Activated CD4-positive, alpha-beta T cell treated with anti-CD3 and anti-CD28 coated beads for 36 hours (primary cell): ENCODE results near the gene TDRD9. TPM values are rescaled to one million over a fixed set of nuclear protein-coding genes. Genes with fewer than 3 reads are reported as not detected.
"Not testable (repeated sequence)": the region's sequence is repeated elsewhere in the genome, so short reads cannot be mapped to it uniquely, and the experiment has no call there.

Experiments
- ATAC-seq: fragments of 200-7000 bp; cut with Tn5 transposase; one replicate; pipeline ENCODE4 v1.10.0; 2021; ENCODE audit warnings: mild to moderate bottlenecking, moderate library complexity
- CTCF ChIA-PET: fragments of 350-600 bp; sonication (Branson Sonifier 250); formaldehyde crosslinking; loops from one replicate; lab custom pipeline; 2021; ENCODE audit warnings: antibody characterized with exemption; lab: Charles Lee
- POLR2A ChIA-PET: fragments of 350-600 bp; sonication (Branson Sonifier 250); formaldehyde crosslinking; loops from one replicate; lab custom pipeline; 2021; ENCODE audit warnings: antibody characterized with exemption, inconsistent platforms; lab: Charles Lee
- DNase-seq: peaks from one replicate; pipeline ENCODE4 v3.0.0-alpha.2; 2020
- H3K27ac Mint-ChIP-seq: one replicate; pipeline ENCODE4 v1.8.0; 2021; ENCODE audit warnings: mixed read lengths
- H3K27me3 Mint-ChIP-seq: one replicate; pipeline ENCODE4 v1.8.0; 2021; ENCODE audit warnings: mixed read lengths
- H3K36me3 Mint-ChIP-seq: one replicate; pipeline ENCODE4 v1.8.0; 2021; ENCODE audit warnings: low read depth, mixed read lengths
- H3K4me1 Mint-ChIP-seq: one replicate; pipeline ENCODE4 v1.8.0; 2021; ENCODE audit warnings: mixed read lengths
- H3K4me3 Mint-ChIP-seq: one replicate; pipeline ENCODE4 v1.8.0; 2021; ENCODE audit warnings: mild to moderate bottlenecking, moderate library complexity, mixed read lengths
- H3K9me3 Mint-ChIP-seq: one replicate; pipeline ENCODE4 v1.8.0; 2021; ENCODE audit warnings: low read depth, mixed read lengths
- intact Hi-C, 2 experiments: fragments of 100-400 bp; cut with DNase I in 1 of 2; cut with micrococcal nuclease in 1 of 2; formaldehyde crosslinking; loops; one replicate each; pipeline versions ENCODE4 v1.14.2 to v1.15.1; 2022 to 2024; cut with DNase I, micrococcal nuclease
- total RNA-seq, 2 experiments: library from RNA; stranded (reverse); gene quantifications; one replicate each; pipeline ENCODE4 v1.2.3, GENCODE V29; 2021

The TDRD9 gene
- total RNA-seq, 2 experiments from 2014 or later: 0.42 to 0.62 TPM

- Mint-ChIP-seq H3K27me3 (no peaks in the 10 kb centered on the region), H3K4me1 (no peaks in the 10 kb centered on the region), H3K36me3 (no peaks in the 10 kb centered on the region), H3K9me3 (no peaks in the 10 kb centered on the region), H3K27ac (no peak overlapping the region), H3K4me3 (no peak overlapping the region)
- ChIA-PET CTCF (interaction anchor here (3.0 kb wide), 1 partner anchor 14 kb away, joined by 12 read pairs; no protein-coding TSS in a partner anchor), POLR2A (no interaction called here)
- DNase-seq (no peak), ATAC-seq (no peak)
- intact Hi-C loops: no loop called here
Observed at GRCh38 chr14:103886304-103887169, 41.7 kb upstream of the TDRD9 start.

- Mint-ChIP-seq H3K4me3 (no peak overlapping the region), H3K4me1 (no peaks in the 10 kb centered on the region), H3K9me3 (no peaks in the 10 kb centered on the region), H3K36me3 (no peaks in the 10 kb centered on the region), H3K27me3 (no peaks in the 10 kb centered on the region), H3K27ac (no peak overlapping the region)
- CTCF ChIA-PET: interaction anchor here (1.5 to 3.0 kb wide), 2 partner anchors 10 to 14 kb away, joined by 4 to 12 read pairs; no protein-coding TSS in a partner anchor
- intact Hi-C loops: no loop called here
- ATAC-seq (no peak), DNase-seq (no peak)
- POLR2A ChIA-PET: no interaction called here
Observed at GRCh38 chr14:103887170-103887501, 41.1 kb upstream of the TDRD9 start.

- no peaks in the 10 kb centered on the region for H3K36me3 Mint-ChIP-seq
- no peak overlapping the region for H3K27ac Mint-ChIP-seq
- intact Hi-C loops: no loop called here
- no peaks in the 10 kb centered on the region for H3K4me1 Mint-ChIP-seq
- no peak overlapping the region for H3K4me3 Mint-ChIP-seq
- ChIA-PET CTCF (interaction anchor here (1.5 to 3.0 kb wide), 2 partner anchors 10 to 13 kb away, joined by 4 to 12 read pairs; no protein-coding TSS in a partner anchor), POLR2A (no interaction called here)
- no peaks in the 10 kb centered on the region for H3K27me3 Mint-ChIP-seq
- DNase-seq: no peak
- no peaks in the 10 kb centered on the region for H3K9me3 Mint-ChIP-seq
- ATAC-seq: no peak
Observed at GRCh38 chr14:103887557-103888115, 40.6 kb upstream of the TDRD9 start.

GRCh38 chr14:103889002-103889312 lies 39.3 kb upstream of the TDRD9 start:
- intact Hi-C loops, H3K27me3 Mint-ChIP-seq, DNase-seq, H3K27ac Mint-ChIP-seq, H3K4me1 Mint-ChIP-seq, H3K9me3 Mint-ChIP-seq, H3K36me3 Mint-ChIP-seq, POLR2A ChIA-PET, H3K4me3 Mint-ChIP-seq, ATAC-seq: not testable (repeated sequence)
- CTCF ChIA-PET: interaction anchor here (1.0 kb wide), 1 partner anchor 23 kb away, joined by 3 read pairs; no protein-coding TSS in a partner anchor

- ChIA-PET CTCF (interaction anchor here (0.6 to 1.3 kb wide), 3 partner anchors 15 to 22 kb away, joined by 3 to 5 read pairs (median 3); no protein-coding TSS in a partner anchor), POLR2A (no interaction called here)
- no peaks in the 10 kb centered on the region for H3K9me3 Mint-ChIP-seq
- intact Hi-C loops: no loop called here
- H3K4me3 Mint-ChIP-seq: no peak overlapping the region
- ATAC-seq (no peak), DNase-seq (no peak)
- no peak overlapping the region for H3K27ac Mint-ChIP-seq
- no peaks in the 10 kb centered on the region for H3K27me3 Mint-ChIP-seq
- no peaks in the 10 kb centered on the region for H3K4me1 Mint-ChIP-seq
- H3K36me3 Mint-ChIP-seq: no peaks in the 10 kb centered on the region
Observed at GRCh38 chr14:103889313-103890051, 38.8 kb upstream of the TDRD9 start.

GRCh38 chr14:103890052-103890371 lies 38.2 kb upstream of the TDRD9 start:
- Mint-ChIP-seq H3K27ac (no peak overlapping the region), H3K36me3 (no peaks in the 10 kb centered on the region), H3K27me3 (no peaks in the 10 kb centered on the region), H3K4me3 (no peak overlapping the region), H3K9me3 (no peaks in the 10 kb centered on the region), H3K4me1 (no peaks in the 10 kb centered on the region)
- POLR2A ChIA-PET: interaction anchor here (0.7 kb wide), 1 partner anchor 8 kb away, joined by 4 read pairs; no protein-coding TSS in a partner anchor
- intact Hi-C loops: no loop called here
- ATAC-seq: no peak
- CTCF ChIA-PET: interaction anchor here (0.6 to 1.3 kb wide), 3 partner anchors 11 to 19 kb away, joined by 3 to 7 read pairs (median 5); no protein-coding TSS in a partner anchor
- no peak for DNase-seq

- POLR2A ChIA-PET: interaction anchor here (0.6 to 0.7 kb wide), 2 partner anchors 7 to 56 kb away, joined by 4 read pairs; no protein-coding TSS in a partner anchor
- Mint-ChIP-seq H3K27me3 (no peaks in the 10 kb centered on the region), H3K36me3 (no peaks in the 10 kb centered on the region), H3K9me3 (no peaks in the 10 kb centered on the region), H3K27ac (no peak overlapping the region), H3K4me3 (no peak overlapping the region), H3K4me1 (no peaks in the 10 kb centered on the region)
- no peak for ATAC-seq
- CTCF ChIA-PET: interaction anchor here (0.6 to 1.3 kb wide), 3 partner anchors 10 to 38 kb away, joined by 3 to 7 read pairs (median 3); no protein-coding TSS in a partner anchor
- DNase-seq: no peak
- intact Hi-C loops: no loop called here
Observed at GRCh38 chr14:103890821-103891666, 37.2 kb upstream of the TDRD9 start.

GRCh38 chr14:103891667-103892215 lies 36.5 kb upstream of the TDRD9 start:
- ChIA-PET CTCF (no interaction called here), POLR2A (no interaction called here)
- no peak for ATAC-seq
- Mint-ChIP-seq H3K27ac (no peak overlapping the region), H3K27me3 (no peaks in the 10 kb centered on the region), H3K4me3 (no peak overlapping the region), H3K9me3 (no peaks in the 10 kb centered on the region), H3K4me1 (no peaks in the 10 kb centered on the region), H3K36me3 (no peaks in the 10 kb centered on the region)
- DNase-seq: no peak
- intact Hi-C loops: no loop called here

- ChIA-PET POLR2A (no interaction called here), CTCF (no interaction called here)
- ATAC-seq (no peak), DNase-seq (no peak)
- Mint-ChIP-seq H3K4me3 (no peak overlapping the region), H3K27me3 (no peaks in the 10 kb centered on the region), H3K36me3 (no peaks in the 10 kb centered on the region), H3K4me1 (no peaks in the 10 kb centered on the region), H3K9me3 (no peaks in the 10 kb centered on the region), H3K27ac (no peak overlapping the region)
- intact Hi-C loops: no loop called here
Observed at GRCh38 chr14:103892247-103892646, 36.0 kb upstream of the TDRD9 start.

- ATAC-seq: no peak
- no peak overlapping the region for H3K4me3 Mint-ChIP-seq
- no peak overlapping the region for H3K27ac Mint-ChIP-seq
Observed at GRCh38 chr14:103894034-103894722, 34.1 kb upstream of the TDRD9 start.

More at GRCh38 chr14:103894034-103894722, 34.1 kb upstream of the TDRD9 start:
- no peak for DNase-seq
- Mint-ChIP-seq H3K27me3 (no peaks in the 10 kb centered on the region), H3K9me3 (no peaks in the 10 kb centered on the region), H3K36me3 (no peaks in the 10 kb centered on the region), H3K4me1 (no peaks in the 10 kb centered on the region)
- intact Hi-C loops: no loop called here
- POLR2A ChIA-PET: no interaction called here
- CTCF ChIA-PET: no interaction called here
